Activated CD4-positive, alpha-beta T cell treated with anti-CD3 and anti-CD28 coated beads, Interleukin-2, amount 50 U/mL, for 16 hours (primary cell): ENCODE measurements around the gene IL18R1.
"Not testable (repeated sequence)": the region's sequence is repeated elsewhere in the genome, so short reads cannot be mapped to it uniquely, and the experiment has no call there.

Source experiments
- DNase-seq: peaks from one replicate; pipeline ENCODE4 v3.0.0-alpha.2; 2020

The IL18R1 gene, protein sequence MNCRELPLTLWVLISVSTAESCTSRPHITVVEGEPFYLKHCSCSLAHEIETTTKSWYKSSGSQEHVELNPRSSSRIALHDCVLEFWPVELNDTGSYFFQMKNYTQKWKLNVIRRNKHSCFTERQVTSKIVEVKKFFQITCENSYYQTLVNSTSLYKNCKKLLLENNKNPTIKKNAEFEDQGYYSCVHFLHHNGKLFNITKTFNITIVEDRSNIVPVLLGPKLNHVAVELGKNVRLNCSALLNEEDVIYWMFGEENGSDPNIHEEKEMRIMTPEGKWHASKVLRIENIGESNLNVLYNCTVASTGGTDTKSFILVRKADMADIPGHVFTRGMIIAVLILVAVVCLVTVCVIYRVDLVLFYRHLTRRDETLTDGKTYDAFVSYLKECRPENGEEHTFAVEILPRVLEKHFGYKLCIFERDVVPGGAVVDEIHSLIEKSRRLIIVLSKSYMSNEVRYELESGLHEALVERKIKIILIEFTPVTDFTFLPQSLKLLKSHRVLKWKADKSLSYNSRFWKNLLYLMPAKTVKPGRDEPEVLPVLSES

DNA sequence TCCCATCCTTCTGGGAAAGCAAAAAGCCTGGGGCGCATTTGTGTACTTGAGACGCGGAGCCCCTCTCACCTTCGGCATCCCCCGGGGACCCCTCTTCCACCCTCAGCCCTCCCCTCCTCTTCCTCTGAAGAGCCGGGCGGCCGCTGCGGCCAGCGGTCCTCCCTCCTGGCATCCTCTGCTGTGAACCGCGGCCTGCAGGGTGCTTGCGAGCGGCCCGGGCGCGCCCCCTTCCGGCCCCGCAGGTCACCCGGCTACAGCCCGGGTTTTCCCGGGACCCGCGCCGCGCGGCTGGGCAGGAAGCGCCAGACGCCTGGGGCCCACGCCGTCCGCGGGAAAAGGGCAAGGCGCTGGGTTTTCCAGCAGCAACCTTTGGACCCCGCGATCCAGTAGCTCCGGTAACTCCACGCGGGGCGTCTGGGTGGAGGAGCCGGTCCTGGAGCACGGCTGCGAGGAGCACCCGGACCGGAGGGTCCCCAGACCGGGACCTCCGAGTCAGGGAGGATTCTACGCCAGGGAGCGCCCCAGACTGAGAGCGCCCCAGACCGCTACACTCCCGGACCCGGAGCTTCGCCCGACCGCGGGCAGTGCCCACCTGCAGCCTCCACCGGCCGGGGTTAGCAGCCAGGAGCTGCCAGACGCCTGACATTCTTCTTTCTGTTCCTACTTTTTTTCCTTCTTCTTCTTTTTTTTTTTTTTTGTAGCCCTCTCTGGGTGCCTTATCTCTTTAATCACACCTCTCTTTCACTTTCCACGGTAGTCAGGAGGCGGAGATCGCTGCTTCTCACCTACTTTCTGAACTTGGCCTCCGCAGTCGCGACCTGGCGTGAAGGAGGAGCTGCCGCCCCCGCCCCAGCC is at the start of gene IL18R1:
Gene IL18R1 (plus strand): TSS at position 271 of the 855 bp plus-strand sequence. CDS start 6,865 bp downstream, outside the sequence.
- DNase-seq, result peak; percentile 82

DNA sequence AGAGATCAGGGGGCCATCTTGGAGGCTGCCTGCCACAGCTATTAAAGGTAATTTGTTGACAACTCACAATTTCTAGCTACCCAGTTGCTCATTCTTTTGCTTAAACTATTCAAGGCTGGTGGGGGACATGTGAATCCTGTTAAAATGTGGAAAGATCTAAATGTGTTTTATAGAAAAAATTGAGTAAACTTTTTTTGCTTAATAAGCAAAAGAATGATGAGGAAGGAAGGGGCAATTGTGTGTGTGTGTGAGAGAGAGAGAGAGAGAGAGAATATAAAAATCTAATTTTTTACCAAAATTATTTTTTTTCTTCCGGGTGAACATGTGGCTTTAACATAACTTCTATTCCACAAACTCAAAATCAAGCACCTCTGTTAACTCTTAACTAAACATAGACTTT is 49.5 kb upstream of the IL18R1 start:
- no peak for DNase-seq

DNA sequence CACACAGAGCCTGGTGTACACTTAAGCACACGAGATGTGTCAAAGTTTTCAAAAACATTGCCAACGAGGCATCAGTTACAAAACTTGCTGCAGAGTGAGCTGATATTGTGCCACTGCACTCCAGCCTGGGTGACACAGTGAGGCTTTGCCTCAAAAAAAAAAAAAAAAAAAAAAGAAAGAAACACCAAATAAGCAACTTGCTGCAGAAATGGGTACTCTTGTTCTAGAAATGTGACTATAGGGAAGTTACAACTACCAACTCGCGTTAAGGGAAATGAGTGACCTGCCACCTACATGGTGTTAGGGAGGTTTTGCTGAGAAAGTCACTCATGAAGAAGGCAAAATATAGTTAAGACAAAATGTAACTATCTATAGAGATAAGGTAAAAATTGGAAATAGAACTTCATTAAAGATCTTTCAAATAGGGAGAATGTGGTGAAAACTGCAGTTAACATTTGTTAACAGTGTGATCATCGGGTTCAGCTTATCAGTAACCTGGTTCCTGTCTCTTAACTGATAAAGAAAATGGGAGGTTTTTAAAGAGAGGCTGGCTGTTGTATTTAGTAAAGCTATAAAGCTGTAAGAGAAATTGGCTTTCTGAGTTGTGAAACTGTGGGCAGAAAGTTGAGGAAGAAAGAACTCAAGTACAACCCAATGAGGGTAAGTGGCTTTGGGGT is 44.5 kb upstream of the IL18R1 start, which contains the start of gene IL1RL1:
Gene IL1RL1 (plus strand): TSS at position 600 of the 677 bp plus-strand sequence. CDS start 26,702 bp downstream, outside the sequence.
- DNase-seq, result no peak

DNA sequence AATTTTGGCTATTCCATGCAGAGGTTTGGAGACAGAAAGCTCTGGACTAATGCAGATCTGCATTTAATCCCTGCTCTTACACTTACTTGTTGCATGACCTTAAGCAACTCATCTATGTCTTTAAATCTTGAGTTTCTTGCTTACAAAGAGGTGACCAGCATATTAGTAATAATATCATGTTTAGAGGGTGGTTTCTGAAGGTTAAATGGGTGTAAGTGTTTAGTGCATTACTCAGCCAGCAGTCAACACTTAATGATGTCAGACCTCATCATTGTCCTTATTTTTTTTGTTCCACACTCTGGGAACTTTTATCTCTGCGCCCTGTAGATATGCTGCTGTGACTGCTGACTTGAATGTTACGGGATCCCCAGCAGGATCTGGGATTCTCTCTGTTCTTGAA is 42.6 kb upstream of the IL18R1 start:
- DNase-seq, result no peak

DNA sequence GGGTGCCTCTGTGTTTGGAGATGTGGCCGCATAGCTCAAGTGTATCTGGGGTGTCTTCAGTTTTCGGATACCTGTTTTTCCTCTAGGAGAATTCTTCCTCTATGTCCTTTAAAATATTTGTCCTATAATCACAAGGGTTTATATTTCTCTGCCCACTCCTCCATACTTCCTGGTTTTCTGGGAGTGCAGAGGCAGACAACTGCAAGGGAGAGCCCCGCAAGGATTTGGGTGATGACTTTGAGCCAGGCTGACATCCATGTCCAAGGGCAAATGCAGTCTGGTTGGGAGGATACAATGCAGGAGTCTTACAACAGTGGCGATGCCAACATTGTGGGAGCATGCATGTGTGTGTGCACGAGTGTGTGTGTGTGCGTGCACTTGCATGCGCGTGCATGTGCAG is 42.1 kb upstream of the IL18R1 start:
- DNase-seq, result no peak

DNA sequence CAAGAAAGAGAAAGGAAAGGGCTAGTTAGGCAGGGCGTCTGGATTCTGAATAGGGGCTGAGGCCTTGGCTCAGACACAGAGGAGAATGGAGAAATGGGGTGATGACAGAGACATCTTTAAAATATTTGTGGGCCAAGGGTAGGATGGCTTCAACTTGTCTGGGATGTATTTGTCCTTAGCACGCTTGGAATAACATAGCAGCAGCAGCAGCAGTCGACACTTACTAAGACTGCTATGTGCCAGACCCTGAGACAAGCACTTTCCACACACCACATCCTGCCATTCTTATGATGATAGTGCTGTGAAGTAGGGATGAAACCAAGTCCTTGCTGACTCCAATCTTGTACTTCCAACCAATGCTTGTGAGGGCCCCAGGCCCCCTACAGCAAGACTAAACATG is 41.6 kb upstream of the IL18R1 start:
- DNase-seq, result no peak

DNA sequence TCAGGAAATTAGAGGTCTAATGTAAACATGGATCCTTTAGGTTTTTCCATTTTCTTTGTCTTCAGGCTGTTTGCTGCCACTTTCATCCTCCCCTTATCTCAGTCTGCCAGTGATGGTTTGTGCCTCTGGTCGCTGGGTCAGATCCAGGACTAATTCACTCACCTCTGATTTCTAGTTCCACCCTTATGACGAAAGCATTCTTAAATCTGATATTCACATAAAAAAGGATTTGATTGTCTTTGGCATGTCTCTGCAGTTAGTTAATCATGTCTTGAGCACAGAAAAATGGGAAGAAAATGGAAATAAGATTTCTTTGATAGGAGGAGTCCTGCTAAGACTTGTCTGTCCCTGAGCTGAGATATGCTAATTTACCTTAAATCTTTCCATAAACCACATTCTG is 39.7 kb upstream of the IL18R1 start:
- no peak for DNase-seq

DNA sequence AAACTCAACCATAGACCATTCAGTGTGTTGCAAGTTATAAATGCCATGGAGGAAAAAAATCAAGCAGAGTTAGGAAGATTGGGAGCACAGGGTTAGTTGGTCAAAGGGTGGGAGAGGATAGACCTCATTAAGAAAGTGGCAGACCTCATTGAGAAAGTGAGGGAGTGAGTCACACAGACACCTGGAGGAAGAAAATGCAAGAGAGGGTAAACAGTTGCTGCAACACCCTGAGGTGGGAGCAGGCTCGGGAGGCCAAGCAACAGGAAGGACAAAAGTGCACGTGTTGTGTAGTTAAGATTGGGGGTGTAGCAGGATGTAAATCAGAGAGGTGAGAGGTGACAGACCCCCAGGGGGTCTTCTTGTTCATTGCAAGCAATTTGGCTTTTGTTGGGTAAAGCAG is 37.9 kb upstream of the IL18R1 start:
- DNase-seq, result no peak

DNA sequence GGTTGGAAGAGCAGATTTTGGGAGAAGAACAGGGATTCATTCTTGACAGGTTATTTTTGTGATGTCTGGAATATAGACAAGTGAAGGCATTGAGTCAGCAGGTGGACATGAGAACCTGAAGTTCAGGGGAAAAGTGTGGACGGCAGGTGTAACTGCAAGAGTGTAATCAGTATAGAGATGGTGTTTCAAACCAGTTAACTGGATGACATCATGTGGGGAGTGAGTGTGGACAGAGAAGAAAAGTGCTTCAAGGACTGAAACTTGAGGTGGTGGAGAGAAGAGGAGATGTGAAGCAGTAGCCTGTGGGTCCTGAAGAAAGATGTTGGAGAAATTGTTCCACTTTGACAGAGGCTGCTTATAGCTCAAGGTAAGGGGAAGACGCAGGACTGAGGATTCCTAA is 37.2 kb upstream of the IL18R1 start:
- DNase-seq, result no peak

DNA sequence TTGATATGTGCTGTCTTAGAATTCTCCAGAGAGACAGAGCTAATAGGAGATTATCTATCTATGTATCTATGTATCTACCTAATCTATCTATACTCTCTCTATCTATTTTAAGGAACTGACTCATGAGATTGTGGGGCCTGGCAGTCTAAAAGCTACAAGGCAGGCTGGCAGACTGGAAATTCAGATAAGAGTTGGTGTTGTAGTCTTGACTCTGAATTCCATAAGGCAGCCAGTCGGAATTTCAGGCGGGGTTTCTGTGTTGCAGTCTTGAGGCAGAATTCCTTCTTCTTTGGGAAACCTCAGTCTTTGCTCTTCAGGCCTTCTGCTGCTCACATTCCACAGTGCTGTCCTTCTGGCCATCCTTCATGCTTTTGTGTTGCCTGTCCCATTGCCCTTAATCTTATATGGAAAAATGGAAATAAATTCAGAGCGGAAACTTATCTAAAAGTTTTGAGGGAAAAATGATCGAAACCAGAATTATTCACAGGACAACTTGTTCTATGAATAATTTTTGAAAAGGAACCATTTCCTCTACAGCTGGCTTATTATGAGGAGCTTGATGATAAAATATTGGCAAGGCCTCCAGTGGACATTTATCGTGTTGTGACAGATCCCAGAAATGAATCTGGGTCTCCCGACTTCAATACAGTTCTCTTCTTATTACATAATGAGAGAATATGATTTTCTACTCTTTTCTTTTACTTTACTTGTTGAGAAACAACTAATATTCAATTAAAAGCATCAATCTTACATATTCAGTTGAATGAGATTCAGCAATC is 33.5 kb upstream of the IL18R1 start:
- no peak for DNase-seq

DNA sequence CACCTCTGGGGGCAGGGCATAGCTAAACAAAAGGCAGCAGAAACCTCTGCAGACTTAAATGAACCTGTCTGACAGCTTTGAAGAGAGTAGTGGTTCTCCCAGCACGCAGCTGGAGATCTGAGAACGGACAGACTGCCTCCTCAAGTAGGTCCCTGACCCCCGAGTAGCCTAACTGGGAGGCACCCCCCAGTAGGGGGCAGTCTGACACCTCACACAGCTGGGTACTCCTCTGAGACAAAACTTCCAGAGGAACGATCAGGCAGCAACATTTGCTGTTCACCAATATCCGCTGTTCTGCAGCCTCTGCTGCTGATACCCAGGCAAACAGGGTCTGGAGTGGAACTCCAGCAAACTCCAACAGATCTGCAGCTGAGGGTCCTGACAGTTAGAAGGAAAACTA is 30.7 kb upstream of the IL18R1 start:
- not testable (repeated sequence) for DNase-seq

DNA sequence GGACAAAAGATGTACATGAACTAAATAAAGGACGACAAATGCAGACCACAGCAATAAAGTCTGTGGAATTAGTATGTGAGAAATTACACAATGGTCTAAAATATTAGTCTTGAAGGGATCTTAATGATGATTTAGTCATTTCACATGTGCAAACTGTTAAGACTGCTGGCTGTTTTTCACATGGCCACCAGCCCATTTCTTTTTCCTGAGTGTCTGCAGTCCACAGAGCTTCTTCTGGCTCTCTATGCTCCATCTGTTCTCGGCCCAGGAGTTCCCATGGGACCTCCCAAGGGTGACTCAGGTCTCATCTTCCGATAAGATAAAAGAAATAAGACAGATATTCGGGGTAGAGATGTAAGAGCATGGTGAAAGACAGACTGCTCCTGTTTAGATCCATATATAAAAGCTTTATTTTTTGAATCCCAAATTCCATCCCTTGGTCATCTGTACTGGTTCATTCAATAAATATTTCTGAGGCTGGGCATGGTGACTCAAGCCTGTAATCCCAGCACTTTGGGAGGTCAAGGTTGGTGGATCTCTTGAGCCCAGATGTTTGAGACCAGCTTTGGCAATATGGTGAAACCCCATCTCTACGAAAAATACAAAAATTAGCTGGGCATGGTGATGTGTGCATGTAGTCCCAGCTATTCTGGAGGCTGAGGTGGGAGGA is 24.1 kb upstream of the IL18R1 start:
- DNase-seq, result no peak

DNA sequence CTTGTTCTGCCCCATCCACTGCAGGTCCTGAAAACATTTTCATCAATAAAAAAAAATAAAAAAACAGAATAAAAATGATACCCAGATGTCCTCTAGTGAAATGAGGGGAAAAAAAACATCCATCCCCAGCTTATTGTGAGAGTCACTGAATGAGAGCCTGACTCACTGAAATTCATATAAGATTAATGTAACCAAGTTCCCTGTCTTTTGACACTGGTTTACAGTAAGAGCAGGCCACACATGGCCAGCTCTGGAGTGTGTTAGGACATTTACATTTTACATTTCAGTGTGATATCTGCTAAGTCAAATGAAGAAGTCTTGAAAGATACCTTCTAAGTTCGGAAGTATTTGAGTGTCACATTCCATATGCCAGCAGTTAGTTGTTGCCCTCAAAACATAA is 21.1 kb upstream of the IL18R1 start:
- no peak for DNase-seq

DNA sequence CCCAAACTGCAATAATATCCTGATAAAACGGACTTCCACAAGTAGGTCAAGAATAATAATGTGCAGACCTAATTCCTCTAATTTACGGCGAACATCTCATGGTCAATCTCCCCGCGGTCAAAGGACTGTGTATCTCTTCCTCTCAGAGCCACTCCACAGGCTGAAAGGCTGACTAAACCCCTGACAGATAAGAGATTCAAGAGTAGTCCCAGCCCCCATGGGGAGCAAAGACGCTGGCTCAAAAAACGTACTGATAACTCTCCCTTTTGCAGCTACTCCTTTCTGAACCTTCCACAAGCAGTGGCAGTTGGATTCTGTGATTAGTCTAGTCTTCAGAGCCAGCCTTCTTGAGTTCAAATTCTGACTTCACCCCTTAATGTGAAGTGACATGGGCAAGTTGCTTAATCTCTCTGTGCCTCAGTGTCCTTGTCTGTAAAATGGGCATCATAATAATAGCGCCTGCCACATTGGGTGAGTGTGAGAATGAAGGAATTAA is 19.7 kb upstream of the IL18R1 start:
- no peak for DNase-seq

DNA sequence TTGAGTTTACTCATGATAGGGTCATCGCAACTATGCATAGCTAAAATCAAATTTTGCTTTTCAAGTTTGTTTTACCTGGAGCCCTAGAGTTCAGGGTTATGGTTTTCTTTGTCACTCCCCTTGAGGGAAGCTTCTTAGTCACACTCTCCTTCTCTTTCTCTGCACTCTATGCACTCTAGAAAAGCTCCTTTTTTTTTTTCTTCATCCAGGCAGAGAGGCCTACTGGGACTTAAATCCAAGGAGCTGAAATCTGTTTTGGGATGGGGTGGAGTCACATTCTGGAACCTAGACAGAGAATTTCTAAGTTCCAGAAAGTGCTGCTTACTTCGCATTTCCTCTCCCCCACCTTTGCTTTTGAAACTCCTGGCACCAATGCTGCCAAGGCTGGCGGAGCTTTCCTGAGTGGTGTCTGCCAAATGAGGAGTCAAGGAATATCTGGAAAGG is 19.1 kb upstream of the IL18R1 start:
- no peak for DNase-seq

DNA sequence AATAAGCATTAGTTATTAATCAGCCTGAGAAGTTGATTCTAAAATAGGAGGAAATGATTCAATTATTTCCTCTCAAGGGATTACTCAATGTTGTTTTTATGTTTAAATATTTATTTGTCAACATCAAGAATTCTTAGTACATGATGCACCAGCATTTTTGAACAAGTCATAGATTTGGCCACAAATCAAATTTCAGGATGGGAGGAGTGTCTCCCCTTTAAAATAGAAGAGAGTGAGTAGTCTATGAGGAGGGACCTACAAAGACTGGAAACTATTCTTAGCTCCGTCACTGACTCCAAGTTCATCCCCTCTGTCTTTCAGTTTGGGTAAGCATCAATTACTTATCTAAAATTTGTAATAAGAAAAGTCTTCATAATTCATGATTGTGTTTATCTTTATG is 18.6 kb upstream of the IL18R1 start:
- DNase-seq, result no peak

DNA sequence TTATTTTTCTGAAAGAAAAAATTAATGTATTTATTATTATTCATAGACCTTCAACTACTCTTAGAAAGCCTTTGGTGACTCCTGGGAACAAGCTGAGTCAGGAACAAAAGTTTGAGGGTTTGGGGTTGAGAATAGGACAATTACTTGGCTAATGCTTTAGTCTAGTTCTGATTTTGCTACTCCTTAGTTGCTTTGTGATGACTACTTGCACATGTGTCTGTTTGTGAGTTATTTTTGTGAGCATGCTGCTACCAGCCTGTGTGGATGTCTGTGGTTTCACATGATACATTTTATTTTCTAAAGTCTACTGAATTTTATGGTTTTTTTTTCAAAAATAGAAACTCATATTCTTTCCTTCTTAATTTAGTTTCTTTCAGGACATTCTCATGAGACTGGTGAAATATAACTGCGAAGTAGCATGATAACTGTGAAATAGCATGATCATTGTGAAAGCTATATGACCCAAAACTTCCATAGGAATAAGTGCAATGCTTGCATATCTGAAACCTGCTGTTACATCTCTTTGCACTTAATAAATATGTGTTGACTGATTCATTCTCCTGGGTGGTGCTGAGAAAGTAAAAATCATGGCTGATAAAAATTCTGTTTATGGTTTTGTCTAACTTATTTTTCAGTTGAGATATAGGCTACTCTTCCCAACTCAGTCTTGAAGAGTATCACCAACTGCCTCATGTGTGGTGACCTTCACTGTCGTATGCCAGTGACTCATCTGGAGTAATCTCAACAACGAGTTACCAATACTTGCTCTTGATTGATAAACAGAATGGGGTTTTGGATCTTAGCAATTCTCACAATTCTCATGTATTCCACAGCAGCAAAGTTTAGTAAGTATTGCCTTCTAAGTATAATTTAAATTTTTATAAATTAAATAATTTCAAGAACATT is 17.9 kb upstream of the IL18R1 start:
- DNase-seq, result peak; percentile 48

DNA sequence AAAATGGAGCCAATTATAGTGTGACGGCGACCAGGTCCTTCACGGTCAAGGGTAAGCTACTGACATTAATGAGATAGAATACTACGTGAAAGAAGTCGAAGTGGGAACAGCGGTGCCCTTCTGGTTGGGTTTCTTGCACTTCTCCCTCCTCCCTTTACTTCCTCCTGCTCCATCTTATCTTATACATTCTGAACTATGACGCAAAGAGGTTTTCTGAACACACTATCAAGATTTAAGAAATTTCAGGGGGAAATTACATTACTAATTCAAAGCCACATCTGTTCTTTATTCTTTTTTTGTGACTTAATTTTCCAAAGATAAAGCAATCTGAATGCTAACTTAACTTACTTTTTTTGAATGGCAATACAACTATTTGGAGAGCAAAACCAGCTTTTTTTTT is 14.8 kb upstream of the IL18R1 start:
- DNase-seq, result no peak

DNA sequence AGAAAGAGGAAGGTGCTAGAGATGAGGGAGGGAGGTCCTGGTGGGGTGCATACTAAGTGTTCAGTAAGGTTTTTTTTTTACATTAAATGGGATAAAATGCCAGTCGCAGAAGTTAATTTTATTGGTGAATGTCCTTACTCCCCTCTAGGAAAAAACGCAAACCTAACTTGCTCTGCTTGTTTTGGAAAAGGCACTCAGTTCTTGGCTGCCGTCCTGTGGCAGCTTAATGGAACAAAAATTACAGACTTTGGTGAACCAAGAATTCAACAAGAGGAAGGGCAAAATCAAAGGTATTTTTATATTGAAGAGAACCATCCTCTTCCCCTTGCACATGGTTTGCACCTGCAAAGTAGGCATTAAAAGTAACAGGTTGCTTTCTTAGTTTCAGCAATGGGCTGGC is 12.7 kb upstream of the IL18R1 start:
- no peak for DNase-seq

DNA sequence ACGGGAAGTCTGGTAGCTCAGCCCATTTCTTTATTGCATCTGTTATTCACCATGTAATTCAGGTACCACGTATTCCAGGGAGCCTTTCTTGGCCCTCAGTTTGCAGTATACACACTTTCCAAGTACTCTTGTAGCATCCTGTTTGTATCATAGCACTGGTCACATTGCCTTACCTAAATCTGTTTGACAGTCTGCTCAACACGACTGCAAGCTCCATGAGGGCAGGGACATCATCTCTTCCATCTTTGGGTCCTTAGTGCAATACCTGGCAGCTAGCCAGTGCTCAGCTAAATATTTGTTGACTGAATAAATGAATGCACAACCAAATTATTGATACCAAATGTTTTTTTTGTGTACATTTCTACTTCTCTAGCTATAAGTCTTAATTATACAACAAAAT is 11.2 kb upstream of the IL18R1 start:
- DNase-seq, result no peak
